Measurements from ENCODE around the gene HAND1.

HAND1 gene

DNA sequence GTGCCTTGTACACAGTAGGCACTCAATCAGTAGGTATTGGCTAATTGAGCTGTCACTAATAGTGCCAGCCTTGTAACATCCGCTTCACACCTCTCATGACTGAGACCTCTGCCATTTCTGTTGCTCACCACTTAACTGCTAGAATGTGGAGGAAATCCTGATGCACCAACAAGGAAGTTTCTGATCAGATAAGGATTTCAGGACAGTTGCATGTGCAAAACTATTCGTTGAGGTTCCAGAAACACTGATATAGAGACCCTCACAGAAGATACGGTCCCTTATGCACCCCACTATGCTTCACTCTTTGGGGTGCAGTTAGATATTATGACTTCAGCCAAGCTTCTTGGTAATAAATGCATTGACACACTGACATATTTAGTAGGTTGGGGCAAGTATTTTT lies 21.5 kb downstream of the HAND1 start (continued):
- TF ChIP-seq BACH2 (CRISPR knock-in tag; IDR thresholded peaks at IDR 0.05; ENCODE audit: borderline replicate concordance) (no peak), OSR1 (CRISPR knock-in tag; IDR thresholded peaks at IDR 0.05) (no peak), ZFP30 (CRISPR knock-in tag; IDR thresholded peaks at IDR 0.05) (no peak), ZNF8 (CRISPR knock-in tag; IDR thresholded peaks at IDR 0.05) (no peak), ZNF565 (CRISPR knock-in tag; conservative IDR thresholded peaks at IDR 0.05; ENCODE audit: low read depth) (no peak)
- TF ChIP-seq, protein P1, sequence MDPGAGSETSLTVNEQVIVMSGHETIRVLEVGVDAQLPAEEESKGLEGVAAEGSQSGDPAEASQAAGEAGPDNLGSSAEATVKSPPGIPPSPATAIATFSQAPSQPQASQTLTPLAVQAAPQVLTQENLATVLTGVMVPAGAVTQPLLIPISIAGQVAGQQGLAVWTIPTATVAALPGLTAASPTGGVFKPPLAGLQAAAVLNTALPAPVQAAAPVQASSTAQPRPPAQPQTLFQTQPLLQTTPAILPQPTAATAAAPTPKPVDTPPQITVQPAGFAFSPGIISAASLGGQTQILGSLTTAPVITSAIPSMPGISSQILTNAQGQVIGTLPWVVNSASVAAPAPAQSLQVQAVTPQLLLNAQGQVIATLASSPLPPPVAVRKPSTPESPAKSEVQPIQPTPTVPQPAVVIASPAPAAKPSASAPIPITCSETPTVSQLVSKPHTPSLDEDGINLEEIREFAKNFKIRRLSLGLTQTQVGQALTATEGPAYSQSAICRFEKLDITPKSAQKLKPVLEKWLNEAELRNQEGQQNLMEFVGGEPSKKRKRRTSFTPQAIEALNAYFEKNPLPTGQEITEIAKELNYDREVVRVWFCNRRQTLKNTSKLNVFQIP (CRISPR knock-in tag; IDR thresholded peaks at IDR 0.05; ENCODE audit: borderline replicate concordance, low read depth), result no peak

DNA sequence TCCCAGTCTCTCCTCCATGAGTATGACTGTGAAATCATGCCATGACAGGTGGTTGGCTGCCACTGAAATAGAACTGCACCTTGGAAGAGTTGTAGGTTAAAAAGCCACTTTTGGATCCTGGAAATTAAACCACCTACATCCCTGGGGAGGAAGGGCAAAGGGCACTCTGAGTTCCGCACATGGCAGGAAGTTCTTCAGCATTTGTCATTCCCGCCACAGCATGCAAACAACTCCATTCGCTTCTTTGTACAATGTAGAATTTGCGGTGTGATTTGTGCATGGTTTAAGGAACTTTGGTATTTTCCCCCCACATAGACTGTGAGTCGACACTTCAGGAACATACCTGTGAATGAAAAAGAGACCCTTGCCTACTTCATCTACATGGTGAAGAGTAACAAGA lies 22.4 kb downstream of the HAND1 start:
- no peak for ATAC-seq
- TF ChIP-seq TOX (CRISPR knock-in tag; IDR thresholded peaks at IDR 0.05; ENCODE audit: borderline replicate concordance) (no peak), PPARA (CRISPR knock-in tag; IDR thresholded peaks at IDR 0.05; ENCODE audit: borderline replicate concordance) (no peak), ZNF565 (CRISPR knock-in tag; conservative IDR thresholded peaks at IDR 0.05; ENCODE audit: low read depth) (no peak), ZFP30 (CRISPR knock-in tag; IDR thresholded peaks at IDR 0.05) (no peak), SNAI2 (CRISPR knock-in tag; IDR thresholded peaks at IDR 0.05) (no peak), TCF4 (CRISPR knock-in tag; IDR thresholded peaks at IDR 0.05; ENCODE audit: borderline replicate concordance) (no peak), CSDC2 (CRISPR knock-in tag; IDR thresholded peaks at IDR 0.05) (no peak), ZNF8 (CRISPR knock-in tag; IDR thresholded peaks at IDR 0.05) (no peak), OSR1 (CRISPR knock-in tag; IDR thresholded peaks at IDR 0.05) (no peak), ZNF70 (CRISPR knock-in tag; IDR thresholded peaks at IDR 0.05) (no peak), BACH2 (CRISPR knock-in tag; IDR thresholded peaks at IDR 0.05; ENCODE audit: borderline replicate concordance) (no peak), ARNTL (CRISPR knock-in tag; IDR thresholded peaks at IDR 0.05; ENCODE audit: borderline replicate concordance, low read depth) (no peak), ZC3H10 (CRISPR knock-in tag; IDR thresholded peaks at IDR 0.05) (no peak), ESRRG (CRISPR knock-in tag; IDR thresholded peaks at IDR 0.05) (no peak)
- TF ChIP-seq, protein P1 (CRISPR knock-in tag; IDR thresholded peaks at IDR 0.05; ENCODE audit: borderline replicate concordance, low read depth), result no peak
- TF ChIP-seq, protein P2, sequence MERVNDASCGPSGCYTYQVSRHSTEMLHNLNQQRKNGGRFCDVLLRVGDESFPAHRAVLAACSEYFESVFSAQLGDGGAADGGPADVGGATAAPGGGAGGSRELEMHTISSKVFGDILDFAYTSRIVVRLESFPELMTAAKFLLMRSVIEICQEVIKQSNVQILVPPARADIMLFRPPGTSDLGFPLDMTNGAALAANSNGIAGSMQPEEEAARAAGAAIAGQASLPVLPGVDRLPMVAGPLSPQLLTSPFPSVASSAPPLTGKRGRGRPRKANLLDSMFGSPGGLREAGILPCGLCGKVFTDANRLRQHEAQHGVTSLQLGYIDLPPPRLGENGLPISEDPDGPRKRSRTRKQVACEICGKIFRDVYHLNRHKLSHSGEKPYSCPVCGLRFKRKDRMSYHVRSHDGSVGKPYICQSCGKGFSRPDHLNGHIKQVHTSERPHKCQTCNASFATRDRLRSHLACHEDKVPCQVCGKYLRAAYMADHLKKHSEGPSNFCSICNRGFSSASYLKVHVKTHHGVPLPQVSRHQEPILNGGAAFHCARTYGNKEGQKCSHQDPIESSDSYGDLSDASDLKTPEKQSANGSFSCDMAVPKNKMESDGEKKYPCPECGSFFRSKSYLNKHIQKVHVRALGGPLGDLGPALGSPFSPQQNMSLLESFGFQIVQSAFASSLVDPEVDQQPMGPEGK (CRISPR knock-in tag; IDR thresholded peaks at IDR 0.05; ENCODE audit: borderline replicate concordance), result no peak
- TF ChIP-seq, protein P3, sequence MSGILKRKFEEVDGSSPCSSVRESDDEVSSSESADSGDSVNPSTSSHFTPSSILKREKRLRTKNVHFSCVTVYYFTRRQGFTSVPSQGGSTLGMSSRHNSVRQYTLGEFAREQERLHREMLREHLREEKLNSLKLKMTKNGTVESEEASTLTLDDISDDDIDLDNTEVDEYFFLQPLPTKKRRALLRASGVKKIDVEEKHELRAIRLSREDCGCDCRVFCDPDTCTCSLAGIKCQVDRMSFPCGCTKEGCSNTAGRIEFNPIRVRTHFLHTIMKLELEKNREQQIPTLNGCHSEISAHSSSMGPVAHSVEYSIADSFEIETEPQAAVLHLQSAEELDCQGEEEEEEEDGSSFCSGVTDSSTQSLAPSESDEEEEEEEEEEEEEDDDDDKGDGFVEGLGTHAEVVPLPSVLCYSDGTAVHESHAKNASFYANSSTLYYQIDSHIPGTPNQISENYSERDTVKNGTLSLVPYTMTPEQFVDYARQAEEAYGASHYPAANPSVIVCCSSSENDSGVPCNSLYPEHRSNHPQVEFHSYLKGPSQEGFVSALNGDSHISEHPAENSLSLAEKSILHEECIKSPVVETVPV (CRISPR knock-in tag; IDR thresholded peaks at IDR 0.05), result no peak
- TF ChIP-seq, protein P4, sequence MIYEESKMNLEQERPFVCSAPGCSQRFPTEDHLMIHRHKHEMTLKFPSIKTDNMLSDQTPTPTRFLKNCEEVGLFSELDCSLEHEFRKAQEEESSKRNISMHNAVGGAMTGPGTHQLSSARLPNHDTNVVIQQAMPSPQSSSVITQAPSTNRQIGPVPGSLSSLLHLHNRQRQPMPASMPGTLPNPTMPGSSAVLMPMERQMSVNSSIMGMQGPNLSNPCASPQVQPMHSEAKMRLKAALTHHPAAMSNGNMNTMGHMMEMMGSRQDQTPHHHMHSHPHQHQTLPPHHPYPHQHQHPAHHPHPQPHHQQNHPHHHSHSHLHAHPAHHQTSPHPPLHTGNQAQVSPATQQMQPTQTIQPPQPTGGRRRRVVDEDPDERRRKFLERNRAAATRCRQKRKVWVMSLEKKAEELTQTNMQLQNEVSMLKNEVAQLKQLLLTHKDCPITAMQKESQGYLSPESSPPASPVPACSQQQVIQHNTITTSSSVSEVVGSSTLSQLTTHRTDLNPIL (CRISPR knock-in tag; IDR thresholded peaks at IDR 0.05; ENCODE audit: low read depth), result no peak

DNA sequence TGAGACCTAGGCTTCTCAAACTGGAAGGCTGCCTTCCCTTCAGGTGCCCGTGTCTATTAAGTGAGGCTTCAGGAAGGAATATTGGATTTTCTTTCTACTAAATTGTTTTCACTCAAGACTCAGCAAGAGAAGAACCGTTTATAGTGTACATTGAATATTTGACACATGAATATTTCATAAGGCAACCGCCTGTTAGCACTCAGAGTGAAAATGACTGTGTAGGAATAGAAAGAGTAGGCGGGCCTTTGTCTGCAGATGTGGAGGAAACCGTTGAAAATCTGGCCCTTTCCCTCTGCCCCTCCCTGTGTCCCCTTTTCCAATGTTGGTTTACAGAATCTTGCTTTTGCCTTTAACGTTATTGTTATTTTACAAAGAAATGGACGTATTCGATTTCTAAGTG lies 26.1 kb downstream of the HAND1 start:
- ATAC-seq, result no peak
- no peak for TF ChIP-seq TCF4 (CRISPR knock-in tag; IDR thresholded peaks at IDR 0.05; ENCODE audit: borderline replicate concordance)
- TF ChIP-seq BACH2 (CRISPR knock-in tag; IDR thresholded peaks at IDR 0.05; ENCODE audit: borderline replicate concordance), result no peak
- no peak for TF ChIP-seq ARNTL (CRISPR knock-in tag; IDR thresholded peaks at IDR 0.05; ENCODE audit: borderline replicate concordance, low read depth)
- no peak for TF ChIP-seq TOX (CRISPR knock-in tag; IDR thresholded peaks at IDR 0.05; ENCODE audit: borderline replicate concordance)
- TF ChIP-seq, protein P2 (CRISPR knock-in tag; IDR thresholded peaks at IDR 0.05; ENCODE audit: borderline replicate concordance), result no peak
- no peak for TF ChIP-seq ZFP3 (CRISPR knock-in tag; IDR thresholded peaks at IDR 0.05)
- TF ChIP-seq, protein P5, sequence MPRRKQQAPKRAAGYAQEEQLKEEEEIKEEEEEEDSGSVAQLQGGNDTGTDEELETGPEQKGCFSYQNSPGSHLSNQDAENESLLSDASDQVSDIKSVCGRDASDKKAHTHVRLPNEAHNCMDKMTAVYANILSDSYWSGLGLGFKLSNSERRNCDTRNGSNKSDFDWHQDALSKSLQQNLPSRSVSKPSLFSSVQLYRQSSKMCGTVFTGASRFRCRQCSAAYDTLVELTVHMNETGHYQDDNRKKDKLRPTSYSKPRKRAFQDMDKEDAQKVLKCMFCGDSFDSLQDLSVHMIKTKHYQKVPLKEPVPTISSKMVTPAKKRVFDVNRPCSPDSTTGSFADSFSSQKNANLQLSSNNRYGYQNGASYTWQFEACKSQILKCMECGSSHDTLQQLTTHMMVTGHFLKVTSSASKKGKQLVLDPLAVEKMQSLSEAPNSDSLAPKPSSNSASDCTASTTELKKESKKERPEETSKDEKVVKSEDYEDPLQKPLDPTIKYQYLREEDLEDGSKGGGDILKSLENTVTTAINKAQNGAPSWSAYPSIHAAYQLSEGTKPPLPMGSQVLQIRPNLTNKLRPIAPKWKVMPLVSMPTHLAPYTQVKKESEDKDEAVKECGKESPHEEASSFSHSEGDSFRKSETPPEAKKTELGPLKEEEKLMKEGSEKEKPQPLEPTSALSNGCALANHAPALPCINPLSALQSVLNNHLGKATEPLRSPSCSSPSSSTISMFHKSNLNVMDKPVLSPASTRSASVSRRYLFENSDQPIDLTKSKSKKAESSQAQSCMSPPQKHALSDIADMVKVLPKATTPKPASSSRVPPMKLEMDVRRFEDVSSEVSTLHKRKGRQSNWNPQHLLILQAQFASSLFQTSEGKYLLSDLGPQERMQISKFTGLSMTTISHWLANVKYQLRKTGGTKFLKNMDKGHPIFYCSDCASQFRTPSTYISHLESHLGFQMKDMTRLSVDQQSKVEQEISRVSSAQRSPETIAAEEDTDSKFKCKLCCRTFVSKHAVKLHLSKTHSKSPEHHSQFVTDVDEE (CRISPR knock-in tag; IDR thresholded peaks at IDR 0.05), result no peak
- TF ChIP-seq PPARA (CRISPR knock-in tag; IDR thresholded peaks at IDR 0.05; ENCODE audit: borderline replicate concordance), result no peak
- TF ChIP-seq ZC3H10 (CRISPR knock-in tag; IDR thresholded peaks at IDR 0.05), result no peak
- TF ChIP-seq GLIS3 (CRISPR knock-in tag; IDR thresholded peaks at IDR 0.05), result no peak
- TF ChIP-seq ZFP30 (CRISPR knock-in tag; IDR thresholded peaks at IDR 0.05), result no peak
- no peak for TF ChIP-seq ZNF8 (CRISPR knock-in tag; IDR thresholded peaks at IDR 0.05)
- TF ChIP-seq ESRRG (CRISPR knock-in tag; IDR thresholded peaks at IDR 0.05), result no peak
- TF ChIP-seq RARB (CRISPR knock-in tag; IDR thresholded peaks at IDR 0.05), result no peak
- no peak for TF ChIP-seq ISL1 (CRISPR knock-in tag; IDR thresholded peaks at IDR 0.05)
- no peak for TF ChIP-seq CSDC2 (CRISPR knock-in tag; IDR thresholded peaks at IDR 0.05)
